Activated T-helper 1 cell treated with anti-CD3 and anti-CD28 coated beads, Interleukin-12 subunit alpha, Interleukin-12 subunit beta, Interleukin-2, Interleukin-4 antibody, amounts not matched to agents 30 ng/mL and 10 ng/mL and 1 ng/mL, durations not matched to agents 14 hours and 24 hours and 36 hours (primary cell): ENCODE data around the gene MED16. TPM values are rescaled to one million over a fixed set of nuclear protein-coding genes. Genes with fewer than 3 reads are reported as not detected.
"Not testable (repeated sequence)": the region's sequence is repeated elsewhere in the genome, so short reads cannot be mapped to it uniquely, and the experiment has no call there.

Experiments
- DNase-seq: peaks from one replicate; pipeline ENCODE4 v3.0.0; 2021; ENCODE audit warnings: low spot score
- H3K27ac Mint-ChIP-seq: one replicate; pipeline ENCODE4 v1.8.0; 2021; ENCODE audit warnings: mild to moderate bottlenecking, mixed read lengths
- H3K27me3 Mint-ChIP-seq: one replicate; pipeline ENCODE4 v1.8.0; 2022; ENCODE audit warnings: mild to moderate bottlenecking, moderate library complexity, mixed read lengths; ENCODE audit not compliant: insufficient read depth
- H3K36me3 Mint-ChIP-seq: one replicate; pipeline ENCODE4 v1.8.0; 2021; ENCODE audit warnings: low read depth, mixed read lengths
- H3K4me1 Mint-ChIP-seq: one replicate; pipeline ENCODE4 v1.8.0; 2021; ENCODE audit warnings: low read depth, mixed read lengths
- H3K4me3 Mint-ChIP-seq: one replicate; pipeline ENCODE4 v1.8.0; 2021; ENCODE audit warnings: mild to moderate bottlenecking, moderate library complexity, mixed read lengths
- H3K9me3 Mint-ChIP-seq: one replicate; pipeline ENCODE4 v1.8.0; 2021; ENCODE audit warnings: mixed read lengths
- intact Hi-C: fragments of 100-400 bp; cut with micrococcal nuclease; formaldehyde crosslinking; loops from one replicate; pipeline ENCODE4 v1.15.1; 2024
- total RNA-seq: library from RNA; stranded (reverse); gene quantifications from 2 replicates; pipeline ENCODE4 v1.2.3, GENCODE V29; 2022

MED16 gene
- total RNA-seq, 1 donor from 2014 or later, result 62.1 TPM

- peaks cover 4% of the 10 kb centered on the region for H3K36me3 Mint-ChIP-seq
- H3K27ac Mint-ChIP-seq, result peak overlapping the region; percentile 55
- H3K27me3 Mint-ChIP-seq, result peaks cover 12% of the 10 kb centered on the region
Measured at GRCh38 chr19:863315-863620, 29.7 kb downstream of the MED16 start.

GRCh38 chr19:862581-863314, 30.2 kb downstream of the MED16 start:
- peaks cover 13% of the 10 kb centered on the region for H3K27me3 Mint-ChIP-seq
- peak; percentile 75 for DNase-seq
- H3K36me3 Mint-ChIP-seq, result peaks cover 4% of the 10 kb centered on the region
- H3K9me3 Mint-ChIP-seq, result no peaks in the 10 kb centered on the region
- peak overlapping the region; percentile 75 for H3K27ac Mint-ChIP-seq
- peaks cover 7% of the 10 kb centered on the region for H3K4me1 Mint-ChIP-seq
- H3K4me3 Mint-ChIP-seq, result peak overlapping the region; percentile 54
- intact Hi-C loops, result loop anchor here (1.0 to 5.0 kb wide), 12 partner anchors 10 to 380 kb away; partner anchors contain the start of genes ATP5F1D, GRIN3B, MED16 and PTBP1

More at GRCh38 chr19:863315-863620, 29.7 kb downstream of the MED16 start:
- no peaks in the 10 kb centered on the region for H3K9me3 Mint-ChIP-seq
- intact Hi-C loops, result loop anchor here (2.0 to 5.0 kb wide), 7 partner anchors 46 to 379 kb away; partner anchors contain the start of genes ATP5F1D, GRIN3B, PTBP1 and RNF126
- H3K4me3 Mint-ChIP-seq, result peak overlapping the region; percentile 56
- H3K4me1 Mint-ChIP-seq, result peaks cover 7% of the 10 kb centered on the region
- no peak for DNase-seq

GRCh38 chr19:861756-862580, 31.0 kb downstream of the MED16 start:
- Mint-ChIP-seq H3K27ac (no peak overlapping the region), H3K36me3 (no peaks in the 10 kb centered on the region), H3K9me3 (no peaks in the 10 kb centered on the region), H3K27me3 (peaks cover 13% of the 10 kb centered on the region), H3K4me1 (peaks cover 7% of the 10 kb centered on the region), H3K4me3 (peak overlapping the region; percentile 54)
- peak; percentile 45 for DNase-seq
- intact Hi-C loops, result loop anchor here (1.0 to 5.0 kb wide), 12 partner anchors 10 to 380 kb away; partner anchors contain the start of genes ATP5F1D, GRIN3B, MED16 and PTBP1

- DNase-seq, result no peak
- H3K27me3 Mint-ChIP-seq, result peaks cover 13% of the 10 kb centered on the region
- H3K4me3 Mint-ChIP-seq, result no peak overlapping the region
- no peaks in the 10 kb centered on the region for H3K36me3 Mint-ChIP-seq
- peaks cover 7% of the 10 kb centered on the region for H3K4me1 Mint-ChIP-seq
- no peaks in the 10 kb centered on the region for H3K9me3 Mint-ChIP-seq
- no peak overlapping the region for H3K27ac Mint-ChIP-seq
- intact Hi-C loops, result loop anchor here (5.0 kb wide), 4 partner anchors 64 to 381 kb away; partner anchors contain the start of genes ATP5F1D, PTBP1 and RNF126
Measured at GRCh38 chr19:861141-861755, 31.7 kb downstream of the MED16 start.

DNA sequence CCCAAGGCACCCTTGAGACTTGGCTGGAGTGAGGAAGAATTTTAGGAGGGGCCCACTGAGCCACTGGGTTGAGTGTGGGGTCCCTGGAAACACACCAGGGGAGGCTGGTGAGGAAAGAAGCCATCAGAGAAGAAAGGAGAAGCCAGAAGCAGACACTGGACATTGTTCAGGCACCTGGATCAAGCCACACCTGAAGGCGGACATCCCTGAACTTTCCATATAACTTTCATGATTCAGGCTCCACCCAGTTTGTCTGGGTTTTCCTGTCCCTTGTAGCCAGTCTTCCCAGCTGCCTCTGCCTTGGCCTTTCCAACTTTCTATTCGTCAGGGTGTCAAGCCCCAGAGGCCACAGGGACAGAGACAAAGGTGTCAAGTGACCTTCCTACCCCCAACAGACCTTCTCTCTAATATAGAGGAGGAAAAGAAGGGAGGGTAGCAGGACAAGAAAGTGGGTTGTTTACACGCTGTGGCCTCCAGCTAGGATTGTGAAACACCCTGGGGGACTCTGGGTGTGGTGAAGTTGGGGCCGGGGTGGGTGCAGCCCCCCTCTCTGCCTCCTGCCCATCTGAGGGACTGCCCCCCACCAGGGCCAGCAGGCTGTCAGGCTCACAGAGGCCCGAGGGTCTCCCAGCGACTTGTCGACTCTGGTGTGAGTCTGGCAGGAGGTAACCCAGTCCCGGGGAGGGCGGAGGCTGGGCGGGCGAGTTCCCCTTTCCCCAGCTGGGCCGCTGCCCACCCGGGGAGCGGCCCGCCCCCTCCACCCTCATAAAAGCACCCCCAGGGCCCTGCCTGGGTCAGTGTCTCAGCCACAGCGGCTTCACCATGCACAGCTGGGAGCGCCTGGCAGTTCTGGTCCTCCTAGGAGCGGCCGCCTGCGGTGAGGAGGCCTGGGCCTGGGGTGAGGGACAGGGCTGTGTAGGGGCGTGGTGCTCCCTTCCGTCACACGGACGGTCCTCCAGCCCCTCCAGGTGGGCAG, 33.8 kb downstream of the MED16 start, which contains the start of gene CFD:
Gene CFD, plus strand, starts transcription at position 797 of the 976 bp plus-strand sequence. Its CDS starts 26 bp downstream, at position 823.
- intact Hi-C loops, result no loop called here
- no peaks in the 10 kb centered on the region for H3K36me3 Mint-ChIP-seq
- DNase-seq, result no peak
- H3K9me3 Mint-ChIP-seq, result no peaks in the 10 kb centered on the region
- no peak within 1 kb of the TSS for H3K4me3 Mint-ChIP-seq
- peaks cover 13% of the 10 kb centered on the region for H3K27me3 Mint-ChIP-seq
- peaks cover 7% of the 10 kb centered on the region for H3K4me1 Mint-ChIP-seq
- H3K27ac Mint-ChIP-seq, result no peak within 1 kb of the TSS

DNA sequence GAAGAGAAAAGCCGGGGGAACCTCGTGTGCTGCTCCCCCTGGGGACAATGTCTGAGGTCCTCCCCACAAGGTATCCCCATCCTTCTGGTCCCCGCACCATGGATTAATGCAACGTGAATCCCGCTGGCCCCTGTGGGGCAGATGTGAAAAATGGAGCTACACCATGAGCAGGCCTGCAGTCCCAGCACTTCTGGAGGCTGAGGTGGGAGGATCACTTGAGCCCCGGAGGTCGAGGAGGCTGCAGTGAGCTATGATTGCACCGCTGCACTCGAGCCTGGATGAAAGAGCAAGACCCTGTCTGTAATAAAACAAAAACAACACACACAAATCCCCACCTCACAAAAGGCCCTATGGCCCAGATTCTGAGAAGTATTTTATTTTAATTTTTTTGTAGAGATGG, 34.7 kb downstream of the MED16 start:
- no peak for DNase-seq
- Mint-ChIP-seq H3K27me3 (peaks cover 13% of the 10 kb centered on the region), H3K4me3 (no peak overlapping the region), H3K4me1 (peaks cover 1% of the 10 kb centered on the region), H3K9me3 (no peaks in the 10 kb centered on the region), H3K36me3 (no peaks in the 10 kb centered on the region), H3K27ac (no peak overlapping the region)
- intact Hi-C loops, result no loop called here

- no peak overlapping the region for H3K27ac Mint-ChIP-seq
- DNase-seq, result no peak
- H3K36me3 Mint-ChIP-seq, result no peaks in the 10 kb centered on the region
- no peak overlapping the region for H3K4me3 Mint-ChIP-seq
- no peaks in the 10 kb centered on the region for H3K9me3 Mint-ChIP-seq
- intact Hi-C loops, result no loop called here
- peaks cover 10% of the 10 kb centered on the region for H3K27me3 Mint-ChIP-seq
- H3K4me1 Mint-ChIP-seq, result no peaks in the 10 kb centered on the region
Measured at GRCh38 chr19:855566-856120, 37.3 kb downstream of the MED16 start.

GRCh38 chr19:855142-855541, 37.8 kb downstream of the MED16 start:
- H3K4me3 Mint-ChIP-seq, result no peak overlapping the region
- H3K27me3 Mint-ChIP-seq, result peaks cover 10% of the 10 kb centered on the region
- H3K4me1 Mint-ChIP-seq, result no peaks in the 10 kb centered on the region
- H3K27ac Mint-ChIP-seq, result no peak overlapping the region
- no peaks in the 10 kb centered on the region for H3K36me3 Mint-ChIP-seq
- H3K9me3 Mint-ChIP-seq, result no peaks in the 10 kb centered on the region
- DNase-seq, result no peak
- intact Hi-C loops, result no loop called here

DNA sequence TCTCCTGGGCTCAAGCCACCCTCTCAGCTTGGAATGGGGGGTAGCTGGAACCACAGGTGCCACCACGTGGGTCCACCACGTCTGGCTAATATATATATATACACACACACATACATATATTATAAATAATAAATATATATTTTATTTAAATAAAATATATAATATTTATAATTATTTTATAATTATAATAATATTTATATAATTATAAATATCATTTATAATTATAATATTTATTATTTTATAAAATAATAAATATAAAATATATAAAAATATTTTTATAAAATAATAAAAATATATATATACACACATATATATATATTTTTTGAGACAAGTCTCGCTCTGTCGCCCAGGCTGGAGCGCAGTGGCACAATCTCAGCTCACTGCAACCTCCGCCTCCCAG, 38.4 kb downstream of the MED16 start:
- Mint-ChIP-seq H3K27me3 (peaks cover 5% of the 10 kb centered on the region), H3K4me1 (no peaks in the 10 kb centered on the region), H3K27ac (no peak overlapping the region), H3K36me3 (no peaks in the 10 kb centered on the region), H3K9me3 (no peaks in the 10 kb centered on the region), H3K4me3 (no peak overlapping the region)
- no peak for DNase-seq
- intact Hi-C loops, result no loop called here

DNA sequence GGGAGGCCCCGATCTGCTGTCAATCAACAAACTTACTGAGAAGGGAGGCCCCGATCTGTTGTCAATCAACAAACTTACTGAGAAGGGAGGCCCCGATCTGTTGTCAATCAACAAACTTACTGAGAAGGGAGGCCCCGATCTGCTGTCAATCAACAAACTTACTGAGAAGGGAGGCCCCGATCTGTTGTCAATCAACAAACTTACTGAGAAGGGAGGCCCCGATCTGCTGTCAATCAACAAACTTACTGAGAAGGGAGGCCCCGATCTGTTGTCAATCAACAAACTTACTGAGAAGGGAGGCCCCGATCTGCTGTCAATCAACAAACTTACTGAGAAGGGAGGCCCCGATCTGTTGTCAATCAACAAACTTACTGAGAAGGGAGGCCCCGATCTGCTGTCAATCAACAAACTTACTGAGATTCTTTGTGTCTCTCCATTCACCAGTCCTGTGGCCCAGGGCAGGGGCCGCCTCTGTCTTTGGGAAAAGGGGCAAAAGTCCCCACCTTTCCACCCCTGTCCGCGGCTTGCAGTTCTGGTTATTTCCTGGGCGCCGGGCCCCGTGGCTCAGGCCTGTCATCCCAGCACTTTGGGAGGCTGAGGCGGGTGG, 39.3 kb downstream of the MED16 start:
- H3K4me1 Mint-ChIP-seq, DNase-seq, intact Hi-C loops, H3K36me3 Mint-ChIP-seq, H3K9me3 Mint-ChIP-seq, H3K27ac Mint-ChIP-seq, H3K4me3 Mint-ChIP-seq, H3K27me3 Mint-ChIP-seq: not testable (repeated sequence)

GRCh38 chr19:853014-853585, 39.9 kb downstream of the MED16 start:
- no peak overlapping the region for H3K27ac Mint-ChIP-seq
- no peaks in the 10 kb centered on the region for H3K4me1 Mint-ChIP-seq
- intact Hi-C loops, result no loop called here
- DNase-seq, result no peak
- H3K4me3 Mint-ChIP-seq, result no peak overlapping the region
- no peaks in the 10 kb centered on the region for H3K9me3 Mint-ChIP-seq
- H3K36me3 Mint-ChIP-seq, result no peaks in the 10 kb centered on the region
- H3K27me3 Mint-ChIP-seq, result peaks cover 3% of the 10 kb centered on the region
